HG03575 (cell line): ENCODE measurements around the gene TAS2R41.

ENCODE experiments used
- ATAC-seq: cut with Tn5 transposase; IDR thresholded peaks from one replicate; pipeline ENCODE4 v1.9.1; 2021; ENCODE audit not compliant: unreplicated experiment, insufficient number of reproducible peaks, low FRiP score; ENCODE audit errors: extremely low read depth

Gene TAS2R41

DNA sequence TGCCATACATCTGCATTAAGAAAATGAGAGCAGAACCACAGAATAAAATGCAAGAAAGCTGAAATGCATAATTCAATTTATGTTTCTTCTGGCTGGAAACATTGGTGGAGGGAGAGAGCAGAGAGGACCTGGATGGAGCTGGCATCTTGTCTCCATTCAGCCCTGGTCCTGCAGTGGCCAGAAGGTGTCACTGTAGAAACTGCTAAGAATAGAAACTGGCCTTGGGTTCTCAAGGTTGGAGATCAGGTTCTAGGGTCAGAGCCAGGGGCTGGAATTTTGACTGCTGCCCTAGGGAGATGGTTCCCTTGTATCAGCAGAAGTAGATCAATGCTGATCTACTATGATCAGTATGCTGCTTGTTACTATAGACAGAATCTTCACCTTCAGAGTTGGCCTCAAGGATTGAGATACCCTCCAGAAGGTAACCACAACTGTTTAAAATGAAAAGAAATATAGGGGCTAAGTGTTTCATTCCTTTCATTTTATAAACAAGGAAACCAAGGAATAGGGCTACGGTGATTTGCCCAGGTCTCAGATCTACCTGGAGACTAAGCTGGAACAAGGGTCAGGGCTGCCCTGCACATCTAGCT lies 13.1 kb downstream of the TAS2R41 start:
- ATAC-seq: no peak

- no peak for ATAC-seq
Measured at GRCh38 chr7:143492043-143492471, 14.4 kb downstream of the TAS2R41 start.

DNA sequence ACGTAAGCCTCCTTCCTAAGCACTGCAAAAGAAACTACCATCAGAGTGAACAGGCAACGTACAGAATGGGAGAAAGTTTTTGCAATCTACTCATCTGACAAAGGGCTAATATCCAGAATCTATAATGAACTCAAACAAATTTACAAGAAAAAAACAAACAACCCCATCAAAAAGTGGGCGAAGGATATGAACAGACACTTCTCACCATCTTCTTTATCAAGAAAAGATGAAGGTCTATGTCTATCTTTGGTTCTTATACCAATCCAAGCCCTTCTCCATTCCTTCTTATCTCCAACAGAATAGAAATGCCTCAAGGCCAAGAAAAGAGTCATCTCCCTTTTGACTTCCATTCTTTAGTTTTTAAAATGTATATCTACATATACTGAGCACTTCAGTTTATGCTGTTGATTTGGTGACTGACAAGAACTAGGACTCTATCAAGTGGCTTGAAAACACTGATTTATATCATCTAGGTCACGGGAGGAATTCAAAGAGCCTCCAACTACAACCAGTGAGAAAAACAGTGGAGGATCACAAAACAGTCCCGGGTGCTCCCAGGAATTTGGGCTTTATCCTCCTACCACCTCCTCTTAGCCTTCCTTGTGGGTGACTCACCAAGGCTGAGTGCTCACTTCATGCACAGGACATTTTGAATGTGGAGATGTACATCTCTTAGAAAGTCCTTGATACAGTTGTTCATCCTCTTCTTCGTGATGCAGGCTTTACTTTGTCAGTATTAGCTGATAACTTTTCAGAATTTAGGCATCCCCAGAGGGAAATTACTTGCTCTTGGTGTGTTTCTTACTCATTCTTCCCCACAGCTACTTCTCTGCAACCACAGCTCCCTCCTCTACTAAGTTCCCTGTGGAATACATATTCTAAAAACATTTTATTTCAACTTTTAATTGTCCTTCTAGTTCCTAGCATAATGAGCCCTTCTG lies 15.4 kb downstream of the TAS2R41 start:
- ATAC-seq: no peak

DNA sequence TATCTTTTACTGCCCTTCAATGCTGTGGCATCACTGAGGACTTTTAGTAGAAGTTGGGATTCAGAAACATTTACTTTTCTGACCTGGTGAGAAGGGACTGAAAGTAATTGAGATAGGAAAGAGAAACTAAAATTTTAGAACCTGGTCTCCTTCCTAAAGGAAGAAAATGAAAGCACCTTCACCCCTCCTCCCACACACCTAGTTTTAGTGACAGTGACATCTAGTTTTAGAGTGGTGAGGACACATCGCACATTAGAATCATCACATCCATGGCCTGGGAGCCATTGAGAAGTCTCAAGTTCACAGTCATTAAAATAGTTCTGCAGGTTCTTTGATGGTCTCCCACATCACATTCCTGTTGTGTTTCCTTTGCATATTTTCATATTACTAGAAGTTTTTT lies 16.1 kb downstream of the TAS2R41 start:
- ATAC-seq: no peak

DNA sequence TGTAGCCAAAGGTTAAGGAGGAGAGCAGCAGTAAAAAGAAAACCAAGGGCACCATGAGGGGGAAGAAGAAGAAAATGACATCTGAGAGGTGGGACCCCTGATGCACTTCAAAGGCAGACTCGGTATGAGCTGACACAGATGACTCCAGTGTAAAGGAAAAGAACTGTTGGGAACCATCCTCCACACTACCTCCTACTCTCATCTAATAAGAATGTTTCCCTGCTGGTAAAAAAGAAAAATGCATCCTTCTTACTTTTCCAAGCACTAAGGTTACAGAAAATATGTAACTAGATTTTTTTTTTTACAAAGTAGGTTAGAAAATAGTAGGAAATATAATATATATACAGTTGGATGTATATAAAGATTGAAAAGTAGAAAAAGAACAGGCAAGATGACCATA lies 16.9 kb downstream of the TAS2R41 start:
- ATAC-seq: no peak

DNA sequence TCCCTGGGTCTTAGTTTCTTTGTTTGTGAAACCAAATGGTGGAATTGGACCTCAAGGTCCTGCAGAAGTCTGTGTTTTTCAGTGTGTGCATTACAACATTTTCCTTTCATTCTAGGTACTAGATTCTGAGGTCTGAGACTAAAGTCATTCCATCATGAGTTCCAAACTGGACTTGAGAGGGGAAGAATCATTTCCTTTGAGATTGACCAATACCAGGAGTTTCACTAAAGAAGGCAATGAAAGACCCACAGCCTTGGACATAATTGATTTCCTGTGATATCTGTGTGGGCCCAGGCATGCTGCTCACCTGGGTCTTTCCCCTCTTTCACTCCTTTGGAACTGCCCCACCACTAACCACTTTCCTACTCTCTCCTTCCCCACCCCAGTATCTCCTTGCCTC lies 18.2 kb downstream of the TAS2R41 start:
- no peak for ATAC-seq

DNA sequence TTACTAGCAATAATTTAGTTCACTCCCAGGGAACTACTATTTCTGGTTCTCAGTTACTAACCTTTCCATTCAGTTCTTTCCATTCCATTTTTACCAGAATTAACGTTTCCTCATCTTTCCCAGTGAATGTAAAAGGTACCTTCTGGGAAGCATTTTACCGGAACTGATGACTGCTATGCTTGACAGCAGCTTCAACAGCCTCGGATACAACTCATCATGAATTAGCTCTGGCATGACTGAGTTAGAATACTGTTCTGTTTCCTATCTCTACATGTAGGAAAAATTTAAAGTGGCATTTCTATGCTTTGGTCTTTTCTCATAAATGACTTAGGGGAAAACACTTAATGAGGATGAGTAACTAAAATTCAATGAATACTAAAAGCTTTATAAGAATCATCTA lies 18.6 kb downstream of the TAS2R41 start:
- no peak for ATAC-seq

DNA sequence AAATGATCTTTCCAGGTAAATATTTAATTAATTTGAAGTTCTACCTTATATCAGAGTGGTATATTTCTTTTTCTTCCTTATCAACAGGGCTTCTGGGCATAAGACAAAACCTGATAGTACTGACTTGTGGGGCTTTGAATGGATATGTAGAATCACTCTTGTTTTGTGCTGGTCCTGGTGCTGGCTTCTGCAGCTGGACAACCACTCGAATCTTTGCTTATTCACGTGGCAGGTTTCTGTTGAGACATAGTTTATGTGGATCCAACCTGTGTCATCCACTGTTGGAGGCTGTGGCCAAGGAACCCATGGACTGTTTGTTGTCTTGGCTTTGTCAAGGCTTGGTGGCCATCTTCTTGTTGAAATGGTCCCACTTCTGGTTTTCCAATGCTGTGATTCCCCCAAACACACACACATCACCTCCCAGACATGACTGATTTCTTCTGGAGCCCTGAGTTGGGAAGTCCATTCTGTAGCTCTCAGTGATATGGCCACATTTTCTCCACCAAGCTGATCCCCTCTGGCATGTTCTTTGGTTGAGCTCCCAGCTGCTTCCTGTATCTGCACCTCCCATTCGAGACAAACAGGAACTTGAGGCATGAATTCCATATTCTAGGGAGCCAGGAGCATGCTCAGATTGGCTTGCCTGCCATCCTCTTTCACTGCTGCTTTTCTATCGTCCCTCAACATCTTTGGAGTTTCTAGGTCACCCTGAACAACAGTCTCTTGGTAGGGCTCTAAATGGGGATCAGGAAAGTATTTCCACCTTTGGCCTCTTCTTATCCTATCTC lies 19.5 kb downstream of the TAS2R41 start:
- ATAC-seq: no peak

DNA sequence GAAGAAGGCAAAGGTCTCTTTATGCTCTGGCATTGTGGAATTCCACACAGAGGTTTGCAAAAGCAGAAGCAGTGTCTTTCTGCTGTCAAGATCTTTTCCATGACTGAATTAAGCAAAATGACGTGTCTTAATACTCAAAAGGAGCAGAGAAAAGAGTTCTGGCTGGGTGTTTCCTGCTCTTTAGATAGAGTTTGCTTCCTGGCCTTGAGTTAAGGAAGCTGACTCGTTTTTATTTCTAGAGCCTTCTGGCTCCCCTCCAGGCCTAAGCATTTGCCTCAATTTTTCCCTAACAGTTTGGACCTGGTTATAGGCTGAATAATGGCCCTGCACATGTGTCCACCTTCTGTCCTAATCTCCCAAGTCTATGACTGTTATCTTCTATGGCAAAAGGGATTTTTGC lies 21.6 kb downstream of the TAS2R41 start:
- no peak for ATAC-seq

- no peak for ATAC-seq
Measured at GRCh38 chr7:143499743-143500348, 22.2 kb downstream of the TAS2R41 start.

GRCh38 chr7:143503261-143503660 lies 25.6 kb downstream of the TAS2R41 start:
- no peak for ATAC-seq

- no peak for ATAC-seq
Measured at GRCh38 chr7:143504215-143504936, 26.7 kb downstream of the TAS2R41 start.

GRCh38 chr7:143504937-143505297 lies 27.2 kb downstream of the TAS2R41 start:
- no peak for ATAC-seq

GRCh38 chr7:143505838-143506237 lies 28.2 kb downstream of the TAS2R41 start:
- ATAC-seq: no peak

DNA sequence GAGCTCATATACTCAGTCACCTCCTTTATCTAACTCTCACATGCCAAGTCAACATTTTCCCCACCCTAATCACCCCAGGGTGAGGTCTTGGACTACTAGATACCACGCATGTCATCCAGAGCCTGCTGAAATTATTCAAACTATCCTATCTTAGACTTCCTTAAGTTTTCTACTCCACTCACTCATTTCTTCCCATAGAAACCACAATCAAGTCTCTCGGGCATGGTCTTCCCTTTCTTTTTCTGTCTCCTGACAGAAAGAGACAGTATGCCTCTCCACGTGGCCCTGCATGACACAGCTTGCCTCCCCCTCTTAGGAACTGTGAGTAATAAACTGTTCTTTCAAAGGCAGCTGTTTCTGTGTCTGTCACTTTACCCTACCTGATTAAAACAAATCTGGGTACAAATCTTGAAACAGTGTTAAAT lies 29.4 kb downstream of the TAS2R41 start:
- no peak for ATAC-seq

GRCh38 chr7:143507534-143508055 lies 29.9 kb downstream of the TAS2R41 start:
- ATAC-seq: no peak

DNA sequence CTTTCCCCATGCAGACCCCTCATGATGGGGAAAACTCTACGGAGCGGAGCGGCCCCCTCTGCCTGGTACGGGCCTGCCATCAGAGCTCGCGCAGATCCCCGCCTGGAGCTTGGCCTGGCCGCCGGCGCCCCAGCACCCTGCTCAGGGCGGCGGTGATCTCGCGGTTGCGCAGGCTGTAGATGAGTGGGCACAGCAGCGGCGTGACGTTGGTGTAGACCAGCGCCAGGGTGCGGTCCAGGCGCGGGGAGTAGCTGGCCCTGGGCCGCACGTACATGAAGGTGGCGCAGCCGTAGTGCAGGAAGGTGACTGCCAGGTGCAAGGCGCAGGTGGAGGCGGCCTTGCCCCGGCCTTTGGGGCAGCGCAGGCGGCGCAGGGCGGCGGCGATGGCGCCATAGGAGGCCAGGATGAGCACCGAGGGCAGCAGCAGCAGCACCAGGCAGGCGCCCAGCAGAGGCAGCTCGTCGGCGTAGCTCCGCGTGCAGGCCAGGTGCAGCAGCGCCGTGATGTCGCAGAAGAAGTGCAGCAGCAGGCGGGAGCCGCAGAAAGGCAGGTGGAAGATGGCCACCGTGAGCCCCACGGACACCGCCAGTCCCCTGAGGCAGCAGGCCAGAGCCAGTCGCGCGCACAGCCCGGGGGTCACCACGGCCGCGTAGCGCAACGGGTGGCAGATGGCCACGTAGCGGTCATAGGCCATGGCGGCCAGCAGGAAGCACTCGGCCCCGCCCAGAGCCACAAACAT lies 33.4 kb downstream of the TAS2R41 start:
- ATAC-seq: no peak

GRCh38 chr7:143511593-143512047 lies 33.9 kb downstream of the TAS2R41 start:
- ATAC-seq: no peak
